Panc1 (cell line): ENCODE data around the gene HGFAC.

Experiments used
- CTCF ChIP-seq: fragments of 450-650 bp; IDR thresholded peaks from 2 replicates; pipeline ENCODE4 v1.5.1; 2017; ENCODE audit warnings: mild to moderate bottlenecking
- POLR2AphosphoS5 ChIP-seq: IDR thresholded peaks from 2 replicates; pipeline ENCODE4 v1.6.1; 2012; ENCODE audit warnings: mild to moderate bottlenecking, low read depth, low read length, moderate library complexity
- TF ChIP-seq, protein P1 (sequence below), 2 experiments: IDR thresholded peaks; 2 replicates each; pipeline ENCODE4 v1.6.1; 2011 to 2012; ENCODE audit warnings: low read depth in 2 of 2, control low read depth in 1 of 2, low read length in 1 of 2, mild to moderate bottlenecking in 1 of 2, moderate library complexity in 1 of 2; ENCODE audit not compliant: insufficient read depth in 1 of 2

GRCh38 chr4:3464349-3464905 lies 22.7 kb downstream of the HGFAC start:
- TF ChIP-seq POLR2AphosphoS5, result no peak
- no peak for TF ChIP-seq CTCF
- TF ChIP-seq, protein P1, sequence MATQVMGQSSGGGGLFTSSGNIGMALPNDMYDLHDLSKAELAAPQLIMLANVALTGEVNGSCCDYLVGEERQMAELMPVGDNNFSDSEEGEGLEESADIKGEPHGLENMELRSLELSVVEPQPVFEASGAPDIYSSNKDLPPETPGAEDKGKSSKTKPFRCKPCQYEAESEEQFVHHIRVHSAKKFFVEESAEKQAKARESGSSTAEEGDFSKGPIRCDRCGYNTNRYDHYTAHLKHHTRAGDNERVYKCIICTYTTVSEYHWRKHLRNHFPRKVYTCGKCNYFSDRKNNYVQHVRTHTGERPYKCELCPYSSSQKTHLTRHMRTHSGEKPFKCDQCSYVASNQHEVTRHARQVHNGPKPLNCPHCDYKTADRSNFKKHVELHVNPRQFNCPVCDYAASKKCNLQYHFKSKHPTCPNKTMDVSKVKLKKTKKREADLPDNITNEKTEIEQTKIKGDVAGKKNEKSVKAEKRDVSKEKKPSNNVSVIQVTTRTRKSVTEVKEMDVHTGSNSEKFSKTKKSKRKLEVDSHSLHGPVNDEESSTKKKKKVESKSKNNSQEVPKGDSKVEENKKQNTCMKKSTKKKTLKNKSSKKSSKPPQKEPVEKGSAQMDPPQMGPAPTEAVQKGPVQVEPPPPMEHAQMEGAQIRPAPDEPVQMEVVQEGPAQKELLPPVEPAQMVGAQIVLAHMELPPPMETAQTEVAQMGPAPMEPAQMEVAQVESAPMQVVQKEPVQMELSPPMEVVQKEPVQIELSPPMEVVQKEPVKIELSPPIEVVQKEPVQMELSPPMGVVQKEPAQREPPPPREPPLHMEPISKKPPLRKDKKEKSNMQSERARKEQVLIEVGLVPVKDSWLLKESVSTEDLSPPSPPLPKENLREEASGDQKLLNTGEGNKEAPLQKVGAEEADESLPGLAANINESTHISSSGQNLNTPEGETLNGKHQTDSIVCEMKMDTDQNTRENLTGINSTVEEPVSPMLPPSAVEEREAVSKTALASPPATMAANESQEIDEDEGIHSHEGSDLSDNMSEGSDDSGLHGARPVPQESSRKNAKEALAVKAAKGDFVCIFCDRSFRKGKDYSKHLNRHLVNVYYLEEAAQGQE (IDR thresholded peaks at IDR 0.05; ENCODE audit: insufficient read depth in 1 of 2, low read depth in 2 of 2, low read length in 1 of 2), result no peak
